ENCODE results near the gene FSTL3. TPM values are rescaled to one million over a fixed set of nuclear protein-coding genes. Genes with fewer than 3 reads are reported as not detected.

Gene FSTL3
- total and polyA plus RNA-seq, 2 of the 13 experiments (the other 11 are each of a cell fraction or from before 2014, with no cell fraction given), result 13.5 to 15.6 TPM

GRCh38 chr19:670609-671075 is 5.5 kb upstream of the FSTL3 start (continued):
- TF ChIP-seq BRCA1 (CRISPR knock-in tag; IDR thresholded peaks at IDR 0.05), result no peak
- no peak for TF ChIP-seq DMTF1 (CRISPR knock-in tag; IDR thresholded peaks at IDR 0.05)
- no peak for TF ChIP-seq ZBED4 (CRISPR knock-in tag; IDR thresholded peaks at IDR 0.05; ENCODE audit: borderline replicate concordance)
- TF ChIP-seq RFX3 (CRISPR knock-in tag; IDR thresholded peaks at IDR 0.05), result no peak
- TF ChIP-seq ZBTB33 (CRISPR knock-in tag; IDR thresholded peaks at IDR 0.05), result 0 out of 2 replicates have a peak, but pooled peaks have one; percentile 7
- no peak for TF ChIP-seq POGZ (CRISPR knock-in tag; IDR thresholded peaks at IDR 0.05)
- peak; percentile 79 for TF ChIP-seq XRCC5 (optimal IDR thresholded peaks at IDR 0.05; ENCODE audit: low read length)
- no peak for TF ChIP-seq CHD2 (IDR thresholded peaks at IDR 0.05; ENCODE audit: low read depth, low read length)
- TF ChIP-seq ERF (CRISPR knock-in tag; IDR thresholded peaks at IDR 0.05), result no peak
- peak; percentile 97 for TF ChIP-seq ZMYM3 (CRISPR knock-in tag; IDR thresholded peaks at IDR 0.05)
- TF ChIP-seq CC2D1A (CRISPR knock-in tag; IDR thresholded peaks at IDR 0.05), result no peak
- TF ChIP-seq MXI1 (IDR thresholded peaks at IDR 0.05; ENCODE audit: borderline replicate concordance, low read depth, low read length), result no peak
- no peak for TF ChIP-seq USF2 (IDR thresholded peaks at IDR 0.05; ENCODE audit: low read depth, low read length)
- no peak for TF ChIP-seq USF2 (CRISPR knock-in tag; IDR thresholded peaks at IDR 0.05; ENCODE audit: borderline replicate concordance)
- no peak for TF ChIP-seq U2AF2 (IDR thresholded peaks at IDR 0.05; ENCODE audit: low read depth, low read length)
- no peak for TF ChIP-seq ZSCAN20 (CRISPR knock-in tag; IDR thresholded peaks at IDR 0.05; ENCODE audit: borderline replicate concordance)
- TF ChIP-seq GLMP (CRISPR knock-in tag; IDR thresholded peaks at IDR 0.05; ENCODE audit: borderline replicate concordance), result no peak
- TF ChIP-seq ZNF75D (CRISPR knock-in tag; IDR thresholded peaks at IDR 0.05; ENCODE audit: borderline replicate concordance), result no peak

Measured in HepG2 (cell line).